Stimulated activated naive B cell treated with anti-CD40 and anti-IgM and Interleukin-4, amounts not matched to agents 10 μg/mL and 1 μg/mL and 100 μg/mL, for 72 hours (primary cell): ENCODE results near the gene SCAMP4.

Experiments used
- ATAC-seq, 2 donors: fragments of 150-1000 bp; cut with Tn5 transposase; replicated peaks; 2 replicates each; pipeline ENCODE4 v1.10.0; 2021; ENCODE audit warnings: moderate library complexity in 1 of 2
- DNase-seq: peaks from one replicate; pipeline ENCODE4 v3.0.0; 2021
- H3K27ac Mint-ChIP-seq: one replicate; pipeline ENCODE4 v1.8.0; 2022; ENCODE audit warnings: mild to moderate bottlenecking, mixed read lengths
- H3K27me3 Mint-ChIP-seq, 2 donors: one replicate each; pipeline ENCODE4 v1.8.0; 2022; ENCODE audit warnings: mixed read lengths in 2 of 2
- H3K36me3 Mint-ChIP-seq, 2 donors: one replicate each; pipeline ENCODE4 v1.8.0; 2022; ENCODE audit warnings: mixed read lengths in 2 of 2, mild to moderate bottlenecking in 1 of 2
- H3K4me1 Mint-ChIP-seq, 2 donors: one replicate each; pipeline ENCODE4 v1.8.0; 2022; ENCODE audit warnings: mixed read lengths in 2 of 2, mild to moderate bottlenecking in 1 of 2
- H3K4me3 Mint-ChIP-seq, 2 donors: one replicate each; pipeline ENCODE4 v1.8.0; 2022; ENCODE audit warnings: mild to moderate bottlenecking in 2 of 2, mixed read lengths in 2 of 2, moderate library complexity in 1 of 2
- H3K9me3 Mint-ChIP-seq, 2 donors: one replicate each; pipeline ENCODE4 v1.8.0; 2022; ENCODE audit warnings: mixed read lengths in 2 of 2, mild to moderate bottlenecking in 1 of 2

Gene SCAMP4

DNA sequence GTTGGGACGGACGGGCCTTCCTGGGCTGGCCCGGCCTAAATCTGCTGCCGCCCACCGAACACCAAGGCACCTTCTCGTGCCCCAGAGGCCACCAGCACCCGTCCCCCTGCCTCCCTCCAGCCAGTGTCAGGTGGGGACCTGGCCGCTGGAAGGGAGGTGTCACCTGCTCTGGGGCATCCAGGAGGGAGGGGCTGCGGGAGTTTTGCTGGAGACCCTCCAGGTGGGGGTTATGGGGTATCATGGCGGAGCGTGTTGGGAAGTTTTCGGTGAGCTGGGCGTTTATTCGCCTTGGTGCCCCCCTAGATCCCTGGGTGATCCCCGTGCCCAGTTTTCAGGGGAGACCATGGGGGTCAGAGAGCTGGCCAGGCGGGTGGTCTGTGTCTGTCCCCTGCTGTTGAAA, 45.4 kb downstream of the SCAMP4 start:
- ATAC-seq (no peak), DNase-seq (no peak)
- peaks cover 22 to 54% of the 10 kb centered on the region in 2 donors for H3K4me1 Mint-ChIP-seq
- H3K27me3 Mint-ChIP-seq, result no peaks in the 10 kb centered on the region
- no peak overlapping the region for H3K4me3 Mint-ChIP-seq
- H3K36me3 Mint-ChIP-seq, result peaks cover 13 to 16% of the 10 kb centered on the region in 2 donors
- no peak overlapping the region for H3K27ac Mint-ChIP-seq
- H3K9me3 Mint-ChIP-seq, result no peaks in the 10 kb centered on the region

DNA sequence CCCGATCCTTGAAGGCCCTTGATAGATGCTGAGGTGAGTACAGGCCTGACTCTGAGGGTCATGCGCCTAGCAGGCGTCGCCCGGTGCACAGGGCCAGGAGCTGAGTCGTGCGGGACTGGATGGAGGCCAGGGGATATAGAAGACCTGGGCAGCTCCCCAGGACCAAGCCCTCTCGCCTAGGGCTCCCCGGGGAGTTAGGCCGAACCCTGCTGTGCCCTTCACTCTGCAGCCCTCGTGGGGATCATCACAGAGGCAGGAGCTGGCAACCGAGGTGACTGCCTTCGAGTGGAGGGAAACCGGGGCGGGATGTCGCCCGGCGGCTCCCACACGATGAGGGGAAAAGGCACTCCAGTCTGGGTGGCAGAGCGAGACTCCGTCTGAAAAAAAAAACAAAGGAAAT, 47.4 kb downstream of the SCAMP4 start:
- no peak for ATAC-seq
- no peak overlapping the region for H3K4me3 Mint-ChIP-seq
- no peak overlapping the region for H3K27ac Mint-ChIP-seq

DNA sequence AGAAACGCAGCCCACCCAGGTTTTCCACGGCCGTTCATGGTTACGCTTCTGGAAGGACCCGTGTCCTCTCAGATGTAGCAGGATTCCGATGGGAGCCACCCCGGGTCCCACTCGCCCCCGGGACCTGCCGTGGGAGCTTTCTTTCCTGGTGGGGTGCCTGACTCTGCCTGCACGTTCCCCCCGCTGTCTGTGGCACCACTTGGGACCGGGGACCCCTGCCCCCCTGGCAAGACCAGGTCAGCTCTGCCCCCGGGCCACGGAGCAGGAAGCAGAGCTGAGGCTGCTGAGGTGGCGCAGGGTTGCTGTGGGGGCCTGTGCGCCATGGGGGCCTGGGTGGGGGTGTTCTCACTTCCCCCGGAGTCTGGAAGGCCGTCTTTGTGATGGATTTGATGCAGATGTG, 47.8 kb downstream of the SCAMP4 start:
- Mint-ChIP-seq H3K4me1 (peaks cover 19 to 66% of the 10 kb centered on the region in 2 donors), H3K27ac (no peak overlapping the region), H3K36me3 (peaks cover 13 to 16% of the 10 kb centered on the region in 2 donors), H3K9me3 (no peaks in the 10 kb centered on the region), H3K27me3 (no peaks in the 10 kb centered on the region), H3K4me3 (no peak overlapping the region)
- DNase-seq (no peak), ATAC-seq (no peak)

More for the DNA sequence above, 47.4 kb downstream of the SCAMP4 start:
- DNase-seq, result no peak
- Mint-ChIP-seq H3K9me3 (no peaks in the 10 kb centered on the region), H3K27me3 (no peaks in the 10 kb centered on the region), H3K36me3 (peaks cover 13 to 16% of the 10 kb centered on the region in 2 donors), H3K4me1 (peaks cover 19 to 66% of the 10 kb centered on the region in 2 donors)

DNA sequence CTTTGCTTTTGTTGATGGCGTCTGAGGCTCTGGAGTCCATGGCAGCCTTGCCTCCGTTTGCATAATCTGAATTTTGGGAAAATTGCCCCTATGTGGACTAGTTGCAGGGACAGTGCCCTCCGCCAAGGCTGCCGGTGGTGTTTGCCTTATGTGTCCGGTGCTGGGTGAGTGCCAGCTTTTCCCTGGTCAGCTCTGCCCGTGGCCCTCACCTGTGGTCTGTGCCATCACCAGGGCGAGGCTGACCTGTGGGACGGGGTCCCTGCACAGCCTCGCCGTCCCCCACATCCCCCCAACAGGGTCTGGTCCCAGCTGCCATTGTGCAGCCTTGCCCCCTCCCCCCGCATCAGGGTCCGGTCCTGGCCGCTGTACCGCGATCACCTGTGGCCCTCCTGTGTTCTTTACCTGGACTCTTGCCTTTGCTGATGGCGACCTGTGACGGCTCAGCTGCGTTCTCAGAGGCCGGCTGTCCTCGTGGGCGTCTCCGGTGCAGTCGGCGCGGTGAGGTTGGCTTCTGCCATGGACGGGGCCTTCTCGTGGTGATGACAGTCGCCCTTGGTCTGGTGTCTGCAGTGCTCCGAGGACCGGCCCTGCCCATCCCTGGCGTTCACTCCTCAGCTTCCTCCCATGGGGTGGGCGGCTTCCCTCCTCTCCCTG, 48.4 kb downstream of the SCAMP4 start:
- peaks cover 13 to 16% of the 10 kb centered on the region in 2 donors for H3K36me3 Mint-ChIP-seq
- H3K9me3 Mint-ChIP-seq, result no peaks in the 10 kb centered on the region
- H3K4me1 Mint-ChIP-seq, result peaks cover 17 to 62% of the 10 kb centered on the region in 2 donors
- DNase-seq (no peak), ATAC-seq (no peak)
- H3K4me3 Mint-ChIP-seq, result no peak overlapping the region
- no peak overlapping the region for H3K27ac Mint-ChIP-seq
- H3K27me3 Mint-ChIP-seq, result no peaks in the 10 kb centered on the region

DNA sequence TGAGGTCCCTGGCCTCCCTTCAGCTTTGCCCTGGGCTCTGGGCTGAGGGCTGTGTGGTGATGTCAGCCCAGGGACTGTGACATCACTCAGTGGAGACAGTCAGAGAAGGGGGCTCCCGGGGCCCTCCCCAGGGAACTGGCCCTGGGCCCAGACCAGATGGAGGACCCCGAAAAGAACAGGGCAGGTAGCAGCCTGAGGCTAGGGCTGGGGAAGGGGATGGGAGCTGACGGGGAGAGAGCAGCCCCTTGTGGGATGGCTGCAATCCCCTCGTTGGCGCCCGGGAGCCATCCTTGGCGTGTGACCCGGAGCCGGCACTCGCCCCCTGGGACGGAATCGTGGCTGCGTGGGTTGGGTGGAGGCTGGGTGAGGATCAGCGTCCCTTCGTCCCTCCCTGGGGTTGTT, 49.3 kb downstream of the SCAMP4 start:
- H3K4me1 Mint-ChIP-seq, result peaks cover 13 to 52% of the 10 kb centered on the region in 2 donors
- no peaks in the 10 kb centered on the region for H3K27me3 Mint-ChIP-seq
- no peak overlapping the region for H3K27ac Mint-ChIP-seq
- no peaks in the 10 kb centered on the region for H3K9me3 Mint-ChIP-seq
- no peak overlapping the region for H3K4me3 Mint-ChIP-seq
- DNase-seq (no peak), ATAC-seq (no peak)
- H3K36me3 Mint-ChIP-seq, result peaks cover 9 to 13% of the 10 kb centered on the region in 2 donors

DNA sequence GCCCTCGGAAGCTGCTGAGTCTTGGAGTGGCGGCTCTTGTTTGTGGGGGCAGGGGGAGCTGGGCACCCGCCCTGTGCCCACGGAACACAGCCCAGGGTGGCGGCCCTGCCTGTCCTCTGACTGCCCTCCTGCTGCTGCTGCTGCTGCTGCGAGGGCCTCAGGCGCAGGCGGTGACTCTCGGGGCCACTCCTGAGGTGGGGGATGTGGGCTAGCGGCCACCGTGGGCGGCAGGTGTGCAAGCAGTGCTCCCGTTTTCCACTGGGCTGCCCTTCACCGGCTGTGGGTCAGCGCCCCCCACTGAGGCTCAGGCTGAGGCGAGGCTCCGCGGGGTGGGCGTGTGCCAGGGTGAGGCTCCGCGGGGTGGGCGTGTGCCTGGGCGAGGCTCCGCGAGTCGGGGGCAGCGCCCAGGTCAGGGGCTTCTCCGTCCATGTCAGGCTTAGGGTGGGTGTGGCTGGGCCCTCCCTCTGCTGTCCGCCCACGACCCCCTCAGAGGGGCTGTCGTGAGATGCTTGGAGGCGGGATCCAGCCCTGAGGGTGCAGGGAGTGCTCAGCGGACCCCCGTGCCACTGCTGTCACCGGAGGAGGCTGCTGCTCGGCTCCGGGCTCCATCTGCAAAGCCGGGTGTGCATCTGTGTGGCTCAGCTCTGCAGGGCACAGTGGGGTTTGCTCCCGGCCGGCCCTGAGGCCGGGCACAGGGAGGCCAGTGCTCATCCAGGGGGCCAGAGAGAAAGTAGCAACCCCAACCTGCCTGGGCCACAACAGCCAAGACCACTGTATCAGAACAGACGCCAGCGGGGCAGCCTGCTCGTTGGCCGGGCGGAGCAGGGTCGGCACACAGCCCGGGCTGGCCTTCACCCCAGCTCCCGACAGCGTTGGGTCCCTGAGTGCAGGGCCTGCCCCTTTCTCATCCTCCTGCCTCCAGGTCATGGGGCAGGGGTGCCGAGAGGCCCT, 50.2 kb downstream of the SCAMP4 start:
- H3K9me3 Mint-ChIP-seq, result no peaks in the 10 kb centered on the region
- H3K27me3 Mint-ChIP-seq, result no peaks in the 10 kb centered on the region
- ATAC-seq (no peak), DNase-seq (no peak)
- H3K36me3 Mint-ChIP-seq, result peaks cover 9 to 13% of the 10 kb centered on the region in 2 donors
- H3K27ac Mint-ChIP-seq, result peak overlapping the region; percentile 9
- peaks cover 15 to 59% of the 10 kb centered on the region in 2 donors for H3K4me1 Mint-ChIP-seq
- no peak overlapping the region for H3K4me3 Mint-ChIP-seq

DNA sequence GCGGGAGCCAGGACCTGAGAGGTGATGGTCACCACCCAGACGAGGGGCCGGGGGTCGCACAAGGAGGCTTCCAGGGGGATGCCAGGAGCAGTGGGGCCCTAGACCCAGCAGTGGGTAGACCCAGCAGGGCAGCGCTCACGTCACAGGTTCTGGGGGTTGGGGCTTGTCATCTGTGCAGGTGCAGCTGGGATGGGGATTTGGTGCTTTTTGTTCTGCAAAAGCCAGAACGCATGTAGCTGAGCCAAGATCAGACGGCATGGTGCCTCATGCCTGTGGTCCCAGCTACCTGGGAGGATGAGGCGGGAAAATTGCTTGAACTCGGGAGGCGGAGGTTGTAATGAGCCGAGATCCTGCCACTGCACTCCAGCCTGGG, 50.9 kb downstream of the SCAMP4 start:
- Mint-ChIP-seq H3K36me3 (peaks cover 4 to 13% of the 10 kb centered on the region in 2 donors), H3K27me3 (no peaks in the 10 kb centered on the region), H3K27ac (peak overlapping the region; percentile 20), H3K9me3 (no peaks in the 10 kb centered on the region), H3K4me3 (no peak overlapping the region), H3K4me1 (peaks cover 13 to 61% of the 10 kb centered on the region in 2 donors)
- DNase-seq, result no peak
- ATAC-seq, result no peak

DNA sequence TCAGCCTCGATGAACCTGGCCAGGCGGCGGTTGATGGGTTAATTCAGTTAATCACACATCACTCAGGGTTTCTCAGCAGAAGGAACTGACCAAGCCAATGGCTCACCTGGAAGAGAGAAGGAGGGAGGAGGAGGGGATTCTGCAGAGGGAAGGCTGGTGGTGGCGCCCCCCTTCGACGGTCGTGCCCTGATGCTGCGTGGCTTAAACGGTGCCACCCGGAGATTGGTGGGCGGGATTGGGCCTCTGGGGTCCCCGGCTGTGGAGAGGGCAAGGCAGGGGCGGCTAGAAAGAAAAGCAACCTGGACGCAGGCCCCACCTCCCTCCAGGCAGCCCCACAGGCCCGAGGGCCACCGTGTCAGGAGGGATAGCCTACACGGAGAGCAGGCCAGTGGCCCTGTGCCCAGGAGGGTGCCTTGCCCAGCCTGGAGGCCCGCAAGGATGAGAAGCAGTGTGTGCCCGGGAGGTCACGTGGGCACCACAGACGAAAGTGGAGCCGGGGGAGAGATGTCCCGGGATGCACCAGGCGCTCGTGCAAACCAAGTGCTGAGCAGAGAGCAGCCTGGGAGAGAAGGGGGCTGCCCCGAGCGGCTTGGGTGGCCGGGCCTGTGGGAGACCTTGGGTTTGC, 51.8 kb downstream of the SCAMP4 start:
- Mint-ChIP-seq H3K9me3 (no peaks in the 10 kb centered on the region), H3K4me3 (no peak overlapping the region), H3K27ac (peak overlapping the region; percentile 69), H3K4me1 (peaks cover 17 to 68% of the 10 kb centered on the region in 2 donors), H3K36me3 (peaks cover 8 to 16% of the 10 kb centered on the region in 2 donors), H3K27me3 (no peaks in the 10 kb centered on the region)
- no peak for DNase-seq
- no peak for ATAC-seq

DNA sequence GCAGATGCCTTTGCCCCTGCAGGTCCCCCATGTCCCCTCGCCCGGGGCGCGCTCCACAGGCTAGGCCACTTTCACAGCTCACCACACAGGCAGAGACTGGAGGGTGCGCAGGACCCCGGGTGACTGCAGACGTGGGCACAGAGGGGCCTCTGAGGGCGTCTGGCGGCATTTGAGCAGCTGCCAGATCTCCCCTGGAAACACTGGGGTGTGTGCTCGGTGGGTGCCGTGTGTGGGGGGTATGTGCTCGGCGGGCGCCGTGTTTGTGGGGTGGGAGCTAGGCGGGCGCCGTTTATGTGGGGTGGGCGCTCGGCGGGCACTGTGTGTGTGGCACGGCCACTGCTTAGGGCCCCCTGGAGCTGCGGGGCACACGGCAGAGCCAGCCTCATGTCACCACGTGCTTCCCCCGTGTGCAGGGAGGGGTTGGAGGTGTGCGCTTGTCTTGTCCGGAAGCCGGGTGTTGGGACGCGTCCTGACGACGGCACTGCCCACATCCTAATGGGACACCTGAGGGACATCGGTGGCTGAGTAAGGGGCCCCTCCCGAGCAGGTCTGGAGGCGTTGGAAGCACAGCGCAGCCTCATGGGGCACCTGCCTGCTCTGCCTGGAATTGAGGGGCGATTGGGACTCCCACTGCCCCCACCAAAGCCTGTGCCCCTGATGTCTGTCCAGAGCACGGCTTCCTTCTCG, 52.5 kb downstream of the SCAMP4 start:
- no peak overlapping the region for H3K4me3 Mint-ChIP-seq
- H3K27ac Mint-ChIP-seq, result no peak overlapping the region
- H3K9me3 Mint-ChIP-seq, result no peaks in the 10 kb centered on the region
- peaks cover 17 to 65% of the 10 kb centered on the region in 2 donors for H3K4me1 Mint-ChIP-seq
- no peak for ATAC-seq
- no peaks in the 10 kb centered on the region for H3K27me3 Mint-ChIP-seq
- peaks cover 10 to 13% of the 10 kb centered on the region in 2 donors for H3K36me3 Mint-ChIP-seq
- no peak for DNase-seq

DNA sequence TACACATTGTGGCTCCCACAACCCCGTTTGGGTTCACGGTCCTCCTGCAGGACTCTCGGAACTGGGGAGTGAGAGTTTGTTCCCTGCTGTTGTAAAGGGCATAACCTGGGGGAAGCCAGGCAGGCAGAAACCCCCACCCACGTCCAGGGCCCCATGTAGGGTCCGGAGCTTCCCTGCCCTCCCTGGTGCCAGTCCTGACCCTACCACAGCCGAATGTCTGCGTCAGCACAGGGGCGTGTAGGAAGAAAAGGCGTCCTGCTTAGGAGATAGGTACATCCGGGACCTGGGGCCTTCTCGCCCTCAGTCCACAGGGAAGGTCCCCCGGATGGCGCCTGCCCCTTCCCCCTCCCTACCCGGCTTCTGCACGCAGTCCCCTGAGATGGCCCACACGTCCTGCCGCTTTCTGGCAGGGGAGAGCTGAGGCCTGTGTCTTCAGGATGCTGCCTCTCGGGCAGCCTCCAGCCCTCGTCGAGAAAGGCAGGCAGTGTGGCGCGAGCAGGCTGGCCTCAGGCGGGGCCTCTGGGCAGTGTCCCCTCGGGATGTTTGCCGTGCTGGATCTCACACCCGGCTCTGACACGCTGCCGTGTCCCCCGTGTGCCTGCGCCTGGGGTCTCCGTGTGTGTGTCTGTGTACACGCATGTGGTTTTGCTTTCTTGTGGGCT, 54.9 kb downstream of the SCAMP4 start:
- peak overlapping the region; percentile 42 for H3K27ac Mint-ChIP-seq
- no peak overlapping the region for H3K4me3 Mint-ChIP-seq
- no peaks in the 10 kb centered on the region for H3K9me3 Mint-ChIP-seq
- peaks cover 14 to 45% of the 10 kb centered on the region in 2 donors for H3K4me1 Mint-ChIP-seq
- H3K27me3 Mint-ChIP-seq, result no peaks in the 10 kb centered on the region
- peaks cover 6 to 12% of the 10 kb centered on the region in 2 donors for H3K36me3 Mint-ChIP-seq
- ATAC-seq (no peak), DNase-seq (no peak)

DNA sequence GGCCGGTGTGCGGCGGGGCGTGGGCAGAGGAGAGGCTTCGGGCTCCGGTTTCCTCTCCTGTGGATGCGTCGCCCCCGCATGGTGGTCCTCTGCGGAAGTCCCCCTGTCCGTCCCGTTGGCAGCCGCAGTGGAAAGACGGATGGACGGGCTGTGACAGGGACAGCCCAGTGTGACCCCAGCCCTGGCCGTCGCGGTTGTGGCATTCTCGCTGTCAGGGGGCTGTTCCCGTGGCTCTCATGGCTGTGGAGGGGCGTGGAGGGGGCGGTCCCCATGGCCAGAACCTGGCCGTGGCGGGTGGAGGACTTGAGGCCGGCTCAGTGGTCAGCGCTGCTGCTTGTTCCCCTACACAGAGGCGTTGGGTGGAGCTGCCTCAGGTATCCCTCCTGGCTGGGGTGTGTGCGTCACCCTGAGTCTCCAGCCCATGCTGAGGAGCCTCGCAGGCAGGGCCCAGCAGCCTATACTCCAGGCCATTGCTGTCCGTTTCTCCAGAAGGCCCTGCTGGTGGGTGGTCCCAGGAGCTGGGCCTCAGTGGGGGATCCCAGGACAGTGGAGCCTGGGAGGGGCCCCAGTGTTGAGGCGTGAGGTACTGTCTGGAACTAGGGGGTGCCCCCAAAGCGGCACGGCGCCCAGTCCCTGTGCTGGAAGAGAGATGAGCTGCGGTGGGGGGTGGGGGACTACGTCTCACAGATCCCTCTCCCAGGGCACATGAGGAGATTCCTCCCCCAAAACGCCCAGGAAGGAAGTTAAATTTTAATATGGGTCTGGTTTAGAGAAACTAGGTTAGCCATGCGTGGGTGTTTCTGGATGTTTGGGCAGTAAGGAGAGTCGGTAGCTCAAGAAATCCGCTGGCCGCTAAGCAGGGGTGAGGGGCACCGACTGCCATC, 56.0 kb downstream of the SCAMP4 start:
- ATAC-seq, result no peak
- H3K4me1 Mint-ChIP-seq, result peaks cover 17 to 43% of the 10 kb centered on the region in 2 donors

DNA sequence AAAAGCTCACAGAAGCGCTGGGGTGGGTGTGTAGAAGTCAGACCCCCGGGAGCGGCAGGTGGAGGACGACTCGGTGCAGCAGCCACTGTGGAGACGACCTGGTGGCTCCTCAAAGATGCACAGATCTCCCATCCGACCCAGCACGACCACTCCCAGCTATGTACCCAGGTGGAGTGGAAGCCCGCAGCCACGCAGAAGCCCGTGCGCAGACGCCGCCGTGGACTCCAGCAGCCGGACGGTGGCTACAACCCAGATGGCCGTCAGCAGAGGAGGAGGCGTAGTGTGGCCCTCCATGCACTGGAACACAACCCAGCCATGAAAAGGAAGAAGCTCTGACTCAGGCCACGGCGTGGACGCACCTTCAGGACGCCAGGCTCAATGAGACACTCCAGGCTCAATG, 57.5 kb downstream of the SCAMP4 start:
- DNase-seq (no peak), ATAC-seq (no peak)
- Mint-ChIP-seq H3K27ac (no peak overlapping the region), H3K4me3 (no peak overlapping the region), H3K36me3 (peaks cover 8 to 12% of the 10 kb centered on the region in 2 donors), H3K4me1 (peaks cover 23 to 30% of the 10 kb centered on the region in 2 donors), H3K27me3 (no peaks in the 10 kb centered on the region), H3K9me3 (no peaks in the 10 kb centered on the region)

More for the DNA sequence above, 56.0 kb downstream of the SCAMP4 start:
- Mint-ChIP-seq H3K4me3 (no peak overlapping the region), H3K36me3 (peaks cover 10 to 16% of the 10 kb centered on the region in 2 donors), H3K27me3 (no peaks in the 10 kb centered on the region), H3K9me3 (no peaks in the 10 kb centered on the region), H3K27ac (peak overlapping the region; percentile 84)
- DNase-seq, result no peak
